Measurements from ENCODE around the gene MOGAT3.

GRCh38 chr7:101186844-101187428, 13.9 kb downstream of the MOGAT3 start:
- no peak for TF ChIP-seq ZFP30 (CRISPR knock-in tag; IDR thresholded peaks at IDR 0.05; ENCODE audit: borderline replicate concordance)
- no peak for TF ChIP-seq NCOA2 (IDR thresholded peaks at IDR 0.05; ENCODE audit: partially characterized antibody in 2 of 2)
- TF ChIP-seq, protein P1, sequence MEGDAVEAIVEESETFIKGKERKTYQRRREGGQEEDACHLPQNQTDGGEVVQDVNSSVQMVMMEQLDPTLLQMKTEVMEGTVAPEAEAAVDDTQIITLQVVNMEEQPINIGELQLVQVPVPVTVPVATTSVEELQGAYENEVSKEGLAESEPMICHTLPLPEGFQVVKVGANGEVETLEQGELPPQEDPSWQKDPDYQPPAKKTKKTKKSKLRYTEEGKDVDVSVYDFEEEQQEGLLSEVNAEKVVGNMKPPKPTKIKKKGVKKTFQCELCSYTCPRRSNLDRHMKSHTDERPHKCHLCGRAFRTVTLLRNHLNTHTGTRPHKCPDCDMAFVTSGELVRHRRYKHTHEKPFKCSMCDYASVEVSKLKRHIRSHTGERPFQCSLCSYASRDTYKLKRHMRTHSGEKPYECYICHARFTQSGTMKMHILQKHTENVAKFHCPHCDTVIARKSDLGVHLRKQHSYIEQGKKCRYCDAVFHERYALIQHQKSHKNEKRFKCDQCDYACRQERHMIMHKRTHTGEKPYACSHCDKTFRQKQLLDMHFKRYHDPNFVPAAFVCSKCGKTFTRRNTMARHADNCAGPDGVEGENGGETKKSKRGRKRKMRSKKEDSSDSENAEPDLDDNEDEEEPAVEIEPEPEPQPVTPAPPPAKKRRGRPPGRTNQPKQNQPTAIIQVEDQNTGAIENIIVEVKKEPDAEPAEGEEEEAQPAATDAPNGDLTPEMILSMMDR (IDR thresholded peaks at IDR 0.05 in 2 of 3, conservative IDR thresholded peaks at IDR 0.05 in 1 of 3; ENCODE audit: insufficient read depth in 2 of 3, low read depth in 1 of 3, low read length in 3 of 3) = no peak
- no peak for TF ChIP-seq FOXK2 (conservative IDR thresholded peaks at IDR 0.05 in 1 of 2, IDR thresholded peaks at IDR 0.05 in 1 of 2; ENCODE audit: low read depth in 2 of 2)
- TF ChIP-seq, protein P2, sequence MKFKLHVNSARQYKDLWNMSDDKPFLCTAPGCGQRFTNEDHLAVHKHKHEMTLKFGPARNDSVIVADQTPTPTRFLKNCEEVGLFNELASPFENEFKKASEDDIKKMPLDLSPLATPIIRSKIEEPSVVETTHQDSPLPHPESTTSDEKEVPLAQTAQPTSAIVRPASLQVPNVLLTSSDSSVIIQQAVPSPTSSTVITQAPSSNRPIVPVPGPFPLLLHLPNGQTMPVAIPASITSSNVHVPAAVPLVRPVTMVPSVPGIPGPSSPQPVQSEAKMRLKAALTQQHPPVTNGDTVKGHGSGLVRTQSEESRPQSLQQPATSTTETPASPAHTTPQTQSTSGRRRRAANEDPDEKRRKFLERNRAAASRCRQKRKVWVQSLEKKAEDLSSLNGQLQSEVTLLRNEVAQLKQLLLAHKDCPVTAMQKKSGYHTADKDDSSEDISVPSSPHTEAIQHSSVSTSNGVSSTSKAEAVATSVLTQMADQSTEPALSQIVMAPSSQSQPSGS (CRISPR knock-in tag; IDR thresholded peaks at IDR 0.05) = no peak
- TF ChIP-seq CREB3L1 (IDR thresholded peaks at IDR 0.05; ENCODE audit: borderline replicate concordance, low read depth) = no peak
- no peak for TF ChIP-seq MAZ (CRISPR knock-in tag; conservative IDR thresholded peaks at IDR 0.05 in 1 of 2, IDR thresholded peaks at IDR 0.05 in 1 of 2)
- TF ChIP-seq, protein P3, sequence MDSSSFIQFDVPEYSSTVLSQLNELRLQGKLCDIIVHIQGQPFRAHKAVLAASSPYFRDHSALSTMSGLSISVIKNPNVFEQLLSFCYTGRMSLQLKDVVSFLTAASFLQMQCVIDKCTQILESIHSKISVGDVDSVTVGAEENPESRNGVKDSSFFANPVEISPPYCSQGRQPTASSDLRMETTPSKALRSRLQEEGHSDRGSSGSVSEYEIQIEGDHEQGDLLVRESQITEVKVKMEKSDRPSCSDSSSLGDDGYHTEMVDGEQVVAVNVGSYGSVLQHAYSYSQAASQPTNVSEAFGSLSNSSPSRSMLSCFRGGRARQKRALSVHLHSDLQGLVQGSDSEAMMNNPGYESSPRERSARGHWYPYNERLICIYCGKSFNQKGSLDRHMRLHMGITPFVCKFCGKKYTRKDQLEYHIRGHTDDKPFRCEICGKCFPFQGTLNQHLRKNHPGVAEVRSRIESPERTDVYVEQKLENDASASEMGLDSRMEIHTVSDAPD (CRISPR knock-in tag; IDR thresholded peaks at IDR 0.05) = no peak
- TF ChIP-seq KLF6 (CRISPR knock-in tag; IDR thresholded peaks at IDR 0.05; ENCODE audit: borderline replicate concordance) = no peak

Measured in K562 (cell line).